Trophoblast cell (in vitro differentiated cells and primary cell): ENCODE results near the gene POC1A.

Experiments used
- DNase-seq, 2 donors: peaks; one replicate each; pipeline ENCODE4 v3.0.0-alpha.2; 2016
- H2AFZ ChIP-seq: 2 replicates; pipeline ENCODE4 v1.6.1; 2013; ENCODE audit warnings: low read length, moderate library complexity, mild to moderate bottlenecking; ENCODE audit not compliant: insufficient read depth, poor library complexity
- H2AK5ac ChIP-seq: 2 replicates; pipeline ENCODE4 v1.6.1; 2013; ENCODE audit warnings: mild to moderate bottlenecking, low read length
- H2BK120ac ChIP-seq: 2 replicates; pipeline ENCODE4 v1.6.1; 2013; ENCODE audit warnings: low read length, mild to moderate bottlenecking, moderate library complexity; ENCODE audit not compliant: insufficient read depth, poor library complexity
- H2BK12ac ChIP-seq: 2 replicates; pipeline ENCODE4 v1.6.1; 2013; ENCODE audit warnings: mild to moderate bottlenecking, low read length, moderate library complexity
- H2BK5ac ChIP-seq: 2 replicates; pipeline ENCODE4 v1.6.1; 2013; ENCODE audit warnings: low read length, low read depth, moderate library complexity, mild to moderate bottlenecking; ENCODE audit not compliant: poor library complexity
- H3K14ac ChIP-seq: 2 replicates; pipeline ENCODE4 v1.6.1; 2013; ENCODE audit warnings: mild to moderate bottlenecking, low read length
- H3K18ac ChIP-seq: 2 replicates; pipeline ENCODE4 v1.6.1; 2013; ENCODE audit warnings: mild to moderate bottlenecking, low read length
- H3K23ac ChIP-seq: 2 replicates; pipeline ENCODE4 v1.6.1; 2013; ENCODE audit warnings: low read length
- H3K27ac ChIP-seq: 2 replicates; pipeline ENCODE4 v1.5.1; 2013; ENCODE audit warnings: low read depth, mild to moderate bottlenecking, inconsistent platforms, low read length, moderate library complexity
- H3K27me3 ChIP-seq: 2 replicates; pipeline ENCODE4 v1.6.1; 2013; ENCODE audit warnings: inconsistent platforms, mild to moderate bottlenecking, low read length, moderate library complexity; ENCODE audit not compliant: insufficient read depth
- H3K36me3 ChIP-seq, 2 experiments: 1 replicate in 1 of 2; 2 replicates in 1 of 2; pipeline ENCODE4 v1.6.1; 2013; ENCODE audit warnings: low read length in 2 of 2, mild to moderate bottlenecking in 2 of 2, moderate library complexity in 1 of 2; ENCODE audit not compliant: insufficient read depth in 2 of 2, control insufficient read depth in 1 of 2
- H3K4ac ChIP-seq: 2 replicates; pipeline ENCODE4 v1.6.1; 2013; ENCODE audit warnings: low read depth, mild to moderate bottlenecking, low read length, moderate library complexity
- H3K4me1 ChIP-seq, 2 experiments: 1 replicate in 1 of 2; 2 replicates in 1 of 2; pipeline ENCODE4 v1.6.1; 2013; ENCODE audit warnings: low read length in 2 of 2, mild to moderate bottlenecking in 2 of 2, moderate library complexity in 1 of 2; ENCODE audit not compliant: insufficient read depth in 2 of 2, control insufficient read depth in 1 of 2
- H3K4me2 ChIP-seq: 2 replicates; pipeline ENCODE4 v1.6.1; 2013; ENCODE audit warnings: inconsistent platforms, mild to moderate bottlenecking, low read length, moderate library complexity
- H3K4me3 ChIP-seq: 2 replicates; pipeline ENCODE4 v1.5.1; 2013; ENCODE audit warnings: mild to moderate bottlenecking, low read depth, low read length, inconsistent platforms
- H3K79me1 ChIP-seq: one replicate; pipeline ENCODE4 v1.6.1; 2013; ENCODE audit warnings: low read length
- H3K79me2 ChIP-seq: 2 replicates; pipeline ENCODE4 v1.6.1; 2013; ENCODE audit warnings: low read length, mild to moderate bottlenecking; ENCODE audit not compliant: control insufficient read depth, insufficient read depth, poor library complexity
- H3K9ac ChIP-seq: 2 replicates; pipeline ENCODE4 v1.6.1; 2013; ENCODE audit warnings: mild to moderate bottlenecking, low read length
- H3K9me3 ChIP-seq: 2 replicates; pipeline ENCODE4 v1.6.1; 2013; ENCODE audit warnings: low read depth, mild to moderate bottlenecking, control low read depth, inconsistent platforms, low read length; ENCODE audit not compliant: insufficient read depth
- H4K12ac ChIP-seq: 2 replicates; pipeline ENCODE4 v1.6.1; 2013; ENCODE audit warnings: low read depth, mild to moderate bottlenecking, low read length, moderate library complexity
- H4K8ac ChIP-seq: 2 replicates; pipeline ENCODE4 v1.6.1; 2013; ENCODE audit warnings: low read depth, mild to moderate bottlenecking, low read length, moderate library complexity
- H4K91ac ChIP-seq: one replicate; pipeline ENCODE4 v1.6.1; 2013; ENCODE audit warnings: low read depth, mild to moderate bottlenecking, low read length, moderate library complexity
- WGBS: extraction: QIAGEN DNeasy Blood & Tissue Kit; methylation state at CpG from one replicate; pipeline ENCODE4 v1.1.7; 2013; ENCODE audit warnings: missing lambda C conversion rate; ENCODE audit not compliant: insufficient read length, insufficient coverage; ENCODE audit errors: extremely low coverage; 5-methylcytosine and 5-hydroxymethylcytosine counted together

The POC1A gene

GRCh38 chr3:52097851-52098507 lies 56.2 kb downstream of the POC1A start:
- Histone ChIP-seq H3K79me1 (no peaks in the 10 kb centered on the region), H2AFZ (no peak overlapping the region), H2BK5ac (no peak overlapping the region), H3K23ac (no peak overlapping the region), H3K4ac (no peak overlapping the region), H3K14ac (no peak overlapping the region), H3K27ac (no peak overlapping the region), H3K18ac (no peak overlapping the region), H3K79me2 (no peaks in the 10 kb centered on the region), H3K9me3 (no peaks in the 10 kb centered on the region), H2AK5ac (no peak overlapping the region), H3K4me2 (no peak overlapping the region), H3K4me3 (no peak overlapping the region), H4K8ac (no peak overlapping the region), H3K9ac (no peak overlapping the region), H3K27me3 (no peaks in the 10 kb centered on the region), H4K91ac (no peak overlapping the region), H2BK120ac (no peak overlapping the region), H4K12ac (no peak overlapping the region), H3K4me1 (peaks cover 13 to 18% of the 10 kb centered on the region in 2 experiments), H3K36me3 (peaks cover 19 to 20% of the 10 kb centered on the region in 2 experiments), H2BK12ac (no peak overlapping the region)
- peak in 1 of 2 donors; percentile 54 for DNase-seq
- no CpG with 5 or more reads among the region's 2 CpGs for WGBS

GRCh38 chr3:52095990-52096775 lies 58.0 kb downstream of the POC1A start:
- no peak for DNase-seq
- no peak overlapping the region for H2BK120ac ChIP-seq
- peaks cover 3% of the 10 kb centered on the region for H3K9me3 ChIP-seq
- H3K27me3 ChIP-seq, result no peaks in the 10 kb centered on the region
- H4K91ac ChIP-seq, result no peak overlapping the region
- no CpG with 5 or more reads among the region's 8 CpGs for WGBS
- H3K4me1 ChIP-seq, result peaks cover 20 to 25% of the 10 kb centered on the region in 2 experiments
- H2BK5ac ChIP-seq, result no peak overlapping the region
- H3K4me2 ChIP-seq, result no peak overlapping the region
- H4K8ac ChIP-seq, result no peak overlapping the region
- H3K79me1 ChIP-seq, result no peaks in the 10 kb centered on the region
- H3K4me3 ChIP-seq, result no peak overlapping the region
- H3K4ac ChIP-seq, result no peak overlapping the region
- H2AK5ac ChIP-seq, result no peak overlapping the region
- no peaks in the 10 kb centered on the region for H3K79me2 ChIP-seq
- H2AFZ ChIP-seq, result no peak overlapping the region
- no peak overlapping the region for H4K12ac ChIP-seq
- H3K18ac ChIP-seq, result no peak overlapping the region
- no peak overlapping the region for H3K14ac ChIP-seq
- no peak overlapping the region for H3K9ac ChIP-seq
- no peak overlapping the region for H2BK12ac ChIP-seq
- no peak overlapping the region for H3K27ac ChIP-seq
- H3K36me3 ChIP-seq, result peaks cover 20 to 22% of the 10 kb centered on the region in 2 experiments
- H3K23ac ChIP-seq, result no peak overlapping the region

GRCh38 chr3:52094571-52095485 lies 59.4 kb downstream of the POC1A start:
- Histone ChIP-seq H3K14ac (no peak overlapping the region), H3K79me1 (peaks cover 8% of the 10 kb centered on the region), H3K36me3 (peaks cover 20 to 22% of the 10 kb centered on the region in 2 experiments), H2AK5ac (no peak overlapping the region), H3K9me3 (peaks cover 3% of the 10 kb centered on the region), H2AFZ (no peak overlapping the region), H4K91ac (no peak overlapping the region), H3K27me3 (no peaks in the 10 kb centered on the region), H3K79me2 (no peaks in the 10 kb centered on the region), H2BK120ac (no peak overlapping the region), H4K8ac (no peak overlapping the region), H3K9ac (no peak overlapping the region), H3K4ac (no peak overlapping the region), H2BK12ac (no peak overlapping the region), H4K12ac (no peak overlapping the region), H2BK5ac (no peak overlapping the region), H3K4me2 (no peak overlapping the region), H3K4me1 (peaks cover 33 to 37% of the 10 kb centered on the region in 2 experiments), H3K23ac (no peak overlapping the region), H3K4me3 (no peak overlapping the region), H3K27ac (no peak overlapping the region), H3K18ac (no peak overlapping the region)
- WGBS, result no CpG with 5 or more reads among the region's 11 CpGs
- DNase-seq, result no peak

GRCh38 chr3:52093756-52094545 lies 60.3 kb downstream of the POC1A start:
- no peak overlapping the region for H2BK12ac ChIP-seq
- H3K79me2 ChIP-seq, result peaks cover 3% of the 10 kb centered on the region
- H3K36me3 ChIP-seq, result peaks cover 20 to 22% of the 10 kb centered on the region in 2 experiments
- H2AFZ ChIP-seq, result no peak overlapping the region
- H3K23ac ChIP-seq, result no peak overlapping the region
- H3K14ac ChIP-seq, result peak overlapping the region; percentile 16
- no peak overlapping the region for H3K18ac ChIP-seq
- no peaks in the 10 kb centered on the region for H3K27me3 ChIP-seq
- no peak overlapping the region for H4K91ac ChIP-seq
- H3K4me2 ChIP-seq, result no peak overlapping the region
- no peak overlapping the region for H4K8ac ChIP-seq
- no peak overlapping the region for H2BK120ac ChIP-seq
- no peak overlapping the region for H2BK5ac ChIP-seq
- H3K9me3 ChIP-seq, result peaks cover 3% of the 10 kb centered on the region
- H3K4ac ChIP-seq, result no peak overlapping the region
- H3K79me1 ChIP-seq, result peaks cover 9% of the 10 kb centered on the region
- no peak for DNase-seq
- H4K12ac ChIP-seq, result no peak overlapping the region
- H3K27ac ChIP-seq, result no peak overlapping the region
- H2AK5ac ChIP-seq, result no peak overlapping the region
- no peak overlapping the region for H3K4me3 ChIP-seq
- H3K9ac ChIP-seq, result no peak overlapping the region
- peaks cover 40 to 45% of the 10 kb centered on the region in 2 experiments for H3K4me1 ChIP-seq
- no CpG with 5 or more reads among the region's 7 CpGs for WGBS
